Peyer's patch (tissue), 4 donors: ENCODE measurements around the gene COQ2.

Experiments
- POLR2A ChIP-seq, 2 donors: fragments of 450-650 bp; IDR thresholded peaks; one replicate each; pipeline ENCODE4 v1.5.1; 2017; ENCODE audit warnings: antibody characterized with exemption in 2 of 2, mild to moderate bottlenecking in 2 of 2, moderate library complexity in 2 of 2
- TF ChIP-seq, protein P1 (sequence below), 6 experiments: fragments of 450-650 bp in 4 of 6; fragments of 200-600 bp in 2 of 6; sonication (generic) in 1 of 6; IDR thresholded peaks; one replicate each; pipeline ENCODE4 v1.5.1; 2017 to 2019; ENCODE audit warnings: antibody characterized with exemption in 6 of 6, mild to moderate bottlenecking in 3 of 6, moderate library complexity in 1 of 6

DNA sequence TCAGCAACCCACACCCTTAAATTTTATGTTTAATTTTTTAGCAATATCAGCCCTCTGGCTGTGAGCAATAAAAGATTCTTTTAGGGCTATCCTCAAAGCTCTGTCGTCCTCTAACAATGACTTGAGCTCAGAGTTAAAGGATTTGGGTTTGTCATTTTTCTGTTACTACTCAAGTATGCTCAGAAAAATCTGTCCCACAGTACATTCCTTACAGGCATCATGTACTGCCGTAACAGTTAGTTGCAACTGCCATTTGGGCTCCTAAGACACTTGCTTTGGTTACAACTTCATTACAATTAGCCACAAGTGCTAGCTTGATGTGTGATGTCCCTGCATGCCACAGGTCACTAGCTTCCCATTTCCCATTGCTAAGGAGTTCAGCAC is 33.2 kb downstream of the COQ2 start:
- TF ChIP-seq, protein P1, sequence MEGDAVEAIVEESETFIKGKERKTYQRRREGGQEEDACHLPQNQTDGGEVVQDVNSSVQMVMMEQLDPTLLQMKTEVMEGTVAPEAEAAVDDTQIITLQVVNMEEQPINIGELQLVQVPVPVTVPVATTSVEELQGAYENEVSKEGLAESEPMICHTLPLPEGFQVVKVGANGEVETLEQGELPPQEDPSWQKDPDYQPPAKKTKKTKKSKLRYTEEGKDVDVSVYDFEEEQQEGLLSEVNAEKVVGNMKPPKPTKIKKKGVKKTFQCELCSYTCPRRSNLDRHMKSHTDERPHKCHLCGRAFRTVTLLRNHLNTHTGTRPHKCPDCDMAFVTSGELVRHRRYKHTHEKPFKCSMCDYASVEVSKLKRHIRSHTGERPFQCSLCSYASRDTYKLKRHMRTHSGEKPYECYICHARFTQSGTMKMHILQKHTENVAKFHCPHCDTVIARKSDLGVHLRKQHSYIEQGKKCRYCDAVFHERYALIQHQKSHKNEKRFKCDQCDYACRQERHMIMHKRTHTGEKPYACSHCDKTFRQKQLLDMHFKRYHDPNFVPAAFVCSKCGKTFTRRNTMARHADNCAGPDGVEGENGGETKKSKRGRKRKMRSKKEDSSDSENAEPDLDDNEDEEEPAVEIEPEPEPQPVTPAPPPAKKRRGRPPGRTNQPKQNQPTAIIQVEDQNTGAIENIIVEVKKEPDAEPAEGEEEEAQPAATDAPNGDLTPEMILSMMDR (IDR thresholded peaks at IDR 0.05) = no peak
- no peak for TF ChIP-seq POLR2A (IDR thresholded peaks at IDR 0.05)
